ENCODE results near the gene SULT4A1. TPM values are rescaled to one million over a fixed set of nuclear protein-coding genes. Genes with fewer than 3 reads are reported as not detected.

SULT4A1 gene
- total and polyA plus RNA-seq, 10 of the 15 experiments (the other 5 are each of a cell fraction or from before 2014, with no cell fraction given): not detected

- POLR2A ChIA-PET: no interaction called here
- ATAC-seq (no peak), FAIRE-seq (no peak), DNase-seq (ENCODE audit: low read depth, low spot score) (no peak)
- H3K4me3 ChIP-seq: no peak overlapping the region
- CTCF ChIA-PET: no interaction called here
- SMC1A ChIA-PET (ENCODE audit: uncharacterized antibody, unreplicated experiment): no interaction called here
- 15% methylated on average over 6 of the region's 6 CpGs for WGBS (ENCODE audit: insufficient coverage, insufficient replicate concordance, low lambda C conversion rate, missing lambda C conversion rate)
- TF ChIP-seq NR2F1 (conservative IDR thresholded peaks at IDR 0.05): no peak
- TF ChIP-seq, protein P1, sequence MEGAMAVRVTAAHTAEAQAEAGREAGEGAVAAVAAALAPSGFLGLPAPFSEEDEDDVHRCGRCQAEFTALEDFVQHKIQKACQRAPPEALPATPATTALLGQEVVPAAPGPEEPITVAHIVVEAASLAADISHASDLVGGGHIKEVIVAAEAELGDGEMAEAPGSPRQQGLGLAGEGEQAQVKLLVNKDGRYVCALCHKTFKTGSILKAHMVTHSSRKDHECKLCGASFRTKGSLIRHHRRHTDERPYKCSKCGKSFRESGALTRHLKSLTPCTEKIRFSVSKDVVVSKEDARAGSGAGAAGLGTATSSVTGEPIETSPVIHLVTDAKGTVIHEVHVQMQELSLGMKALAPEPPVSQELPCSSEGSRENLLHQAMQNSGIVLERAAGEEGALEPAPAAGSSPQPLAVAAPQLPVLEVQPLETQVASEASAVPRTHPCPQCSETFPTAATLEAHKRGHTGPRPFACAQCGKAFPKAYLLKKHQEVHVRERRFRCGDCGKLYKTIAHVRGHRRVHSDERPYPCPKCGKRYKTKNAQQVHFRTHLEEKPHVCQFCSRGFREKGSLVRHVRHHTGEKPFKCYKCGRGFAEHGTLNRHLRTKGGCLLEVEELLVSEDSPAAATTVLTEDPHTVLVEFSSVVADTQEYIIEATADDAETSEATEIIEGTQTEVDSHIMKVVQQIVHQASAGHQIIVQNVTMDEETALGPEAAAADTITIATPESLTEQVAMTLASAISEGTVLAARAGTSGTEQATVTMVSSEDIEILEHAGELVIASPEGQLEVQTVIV (IDR thresholded peaks at IDR 0.05; ENCODE audit: borderline replicate concordance, partially characterized antibody): no peak
- TF ChIP-seq DPF2 (IDR thresholded peaks at IDR 0.05): no peak
- no peak for TF ChIP-seq MYC (IDR thresholded peaks at IDR 0.05; ENCODE audit: insufficient read depth, insufficient read length, insufficient replicate concordance, low read length, severe bottlenecking)
- TF ChIP-seq PAX5 (IDR thresholded peaks at IDR 0.05; ENCODE audit: borderline replicate concordance, low read depth, low read length): no peak
- no peak for TF ChIP-seq POLR2A (IDR thresholded peaks at IDR 0.05; ENCODE audit: low read depth, low read length)
- TF ChIP-seq MTA3 (IDR thresholded peaks at IDR 0.05; ENCODE audit: borderline replicate concordance, low read length): no peak
- no peak for TF ChIP-seq ZNF217 (IDR thresholded peaks at IDR 0.05)
- no peak for TF ChIP-seq IKZF2 (IDR thresholded peaks at IDR 0.05)
- no peak for TF ChIP-seq EGR1 (IDR thresholded peaks at IDR 0.05; ENCODE audit: borderline replicate concordance in 1 of 2, low read depth in 2 of 2, low read length in 2 of 2)
- TF ChIP-seq CREB1 (IDR thresholded peaks at IDR 0.05; ENCODE audit: low read depth): no peak
- no peak for TF ChIP-seq HDAC2 (IDR thresholded peaks at IDR 0.05)
- no peak for TF ChIP-seq NRF1 (conservative IDR thresholded peaks at IDR 0.05; ENCODE audit: low read depth, low read length)
- no peak for TF ChIP-seq SMARCA5 (IDR thresholded peaks at IDR 0.05)
- no peak for TF ChIP-seq RELA (IDR thresholded peaks at IDR 0.05; ENCODE audit: borderline replicate concordance, partially characterized antibody)
- no peak overlapping the region for H3K27ac ChIP-seq (ENCODE audit: control insufficient read depth, insufficient read depth)
- H2AFZ ChIP-seq (ENCODE audit: control insufficient read depth, low read depth, low read length): no peak overlapping the region
- no peaks in the 10 kb centered on the region for H3K79me2 ChIP-seq (ENCODE audit: control insufficient read depth, insufficient read depth, low read length)
- intact Hi-C loops (cut with micrococcal nuclease; ENCODE audit: unreplicated experiment): no loop called here
- in situ Hi-C loops (cut with MboI): no loop called here
- RAD21 ChIA-PET (ENCODE audit: unreplicated experiment): no interaction called here
- no peaks in the 10 kb centered on the region for H3K4me1 ChIP-seq (ENCODE audit: control insufficient read depth, insufficient read depth, low read length)
- no peaks in the 10 kb centered on the region for H3K9me3 ChIP-seq (replicated peaks; ENCODE audit: control insufficient read depth, insufficient read depth, low read length)
- H3K27me3 ChIP-seq (replicated peaks in 1 of 2; ENCODE audit: control insufficient read depth in 2 of 2, insufficient read depth in 2 of 2, low read length in 1 of 2): peaks cover 0 to 7% of the 10 kb centered on the region in 2 experiments; a peak in 3 of 4 replicates
- no peak overlapping the region for H3K9ac ChIP-seq (ENCODE audit: control insufficient read depth, insufficient read depth, low read length)
- no peaks in the 10 kb centered on the region for H3K36me3 ChIP-seq (ENCODE audit: control insufficient read depth in 2 of 2, insufficient read depth in 2 of 2, low read length in 1 of 2)
- H3K4me2 ChIP-seq (ENCODE audit: control insufficient read depth, insufficient read depth): no peak overlapping the region
- no peaks in the 10 kb centered on the region for H4K20me1 ChIP-seq (ENCODE audit: control insufficient read depth, insufficient read depth)
- BruUV-seq (replicated peaks): no TSS peak
These were observed 47.9 kb upstream of the SULT4A1 start for GRCh38 chr22:43910178-43910695.

All from GM12878 (cell line).